ENCODE data around the gene SCAF8.

SCAF8 gene

GRCh38 chr6:154829970-154830369 is 96.8 kb downstream of the SCAF8 start:
- no peak overlapping the region for H3K4me3 ChIP-seq (replicated peaks; ENCODE audit: low read depth, low read length)
- TF ChIP-seq CTCF (IDR thresholded peaks at IDR 0.05; ENCODE audit: low read depth, low read length, missing control alignments) = no peak
- no peak for DNase-seq (ENCODE audit: extremely low read depth, low read depth)

GRCh38 chr6:154830771-154831170 is 97.6 kb downstream of the SCAF8 start:
- no peak overlapping the region for H3K4me3 ChIP-seq (replicated peaks; ENCODE audit: low read depth, low read length)
- no peak for DNase-seq (ENCODE audit: extremely low read depth, low read depth)
- no peak for TF ChIP-seq CTCF (IDR thresholded peaks at IDR 0.05; ENCODE audit: low read depth, low read length, missing control alignments)

DNA sequence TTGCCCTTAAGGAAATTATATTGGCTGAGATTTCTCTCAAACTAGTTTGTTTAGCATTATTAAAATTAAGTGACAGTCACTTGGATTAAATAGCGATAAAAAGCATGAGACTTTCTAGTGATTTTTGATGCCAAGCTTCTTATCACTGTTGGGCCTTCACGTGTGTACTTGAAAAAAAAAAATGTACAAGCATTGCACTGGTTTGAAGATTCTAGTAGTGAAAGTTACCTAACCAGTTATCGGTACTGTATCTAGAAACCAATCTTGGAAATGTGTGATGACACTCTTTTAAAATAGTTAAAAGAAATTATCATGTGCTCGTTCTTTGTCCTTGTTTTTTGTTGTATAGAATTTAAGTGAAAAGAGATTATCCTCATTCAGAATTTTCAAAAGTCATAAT is 102.1 kb downstream of the SCAF8 start:
- TF ChIP-seq CTCF (IDR thresholded peaks at IDR 0.05; ENCODE audit: low read depth, low read length, missing control alignments) = no peak
- no peak for DNase-seq (ENCODE audit: extremely low read depth, low read depth)
- no peak overlapping the region for H3K4me3 ChIP-seq (replicated peaks; ENCODE audit: low read depth, low read length)

DNA sequence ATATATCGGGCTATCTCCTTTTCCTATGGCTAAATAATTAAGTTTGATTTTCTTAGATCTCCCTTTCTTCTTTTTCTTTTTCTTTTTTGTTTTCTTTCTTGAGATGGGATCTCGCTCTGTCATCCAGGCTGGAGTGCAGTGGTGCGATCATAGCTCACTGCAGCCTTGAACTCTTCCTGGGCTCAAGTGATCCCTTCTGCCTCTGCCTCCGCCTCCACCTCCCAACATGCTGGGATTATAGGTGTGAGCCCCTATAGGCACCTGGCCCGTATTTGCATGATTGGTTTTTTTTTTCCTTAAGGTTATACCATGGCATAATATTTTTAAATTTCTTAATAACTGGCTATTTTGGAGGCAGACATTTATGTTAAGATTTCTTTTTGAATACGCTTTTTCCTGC is 106.3 kb downstream of the SCAF8 start:
- DNase-seq (ENCODE audit: extremely low read depth, low read depth) = no peak
- no peak overlapping the region for H3K4me3 ChIP-seq (replicated peaks; ENCODE audit: low read depth, low read length)
- TF ChIP-seq CTCF (IDR thresholded peaks at IDR 0.05; ENCODE audit: low read depth, low read length, missing control alignments) = no peak

DNA sequence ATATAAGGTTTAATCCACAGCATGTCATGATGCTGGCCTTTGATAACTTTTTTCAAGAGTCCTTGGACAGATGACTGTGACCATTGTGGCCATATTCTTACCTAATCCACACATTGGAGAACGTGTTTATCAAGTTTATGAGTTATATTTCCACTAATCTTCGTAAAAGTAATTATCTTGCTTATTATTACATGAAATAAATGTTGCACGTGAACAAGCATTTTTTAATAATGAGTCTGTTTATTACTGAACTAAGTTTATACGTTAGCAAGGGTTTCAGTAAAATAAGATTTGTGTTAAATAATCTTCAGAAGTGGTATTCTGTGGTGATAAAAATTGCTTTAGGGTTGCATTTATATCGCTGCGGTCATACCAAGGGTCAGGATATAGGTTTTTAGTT is 107.1 kb downstream of the SCAF8 start:
- no peak for TF ChIP-seq CTCF (IDR thresholded peaks at IDR 0.05; ENCODE audit: low read depth, low read length, missing control alignments)
- no peak for DNase-seq (ENCODE audit: extremely low read depth, low read depth)
- no peak overlapping the region for H3K4me3 ChIP-seq (replicated peaks; ENCODE audit: low read depth, low read length)

DNA sequence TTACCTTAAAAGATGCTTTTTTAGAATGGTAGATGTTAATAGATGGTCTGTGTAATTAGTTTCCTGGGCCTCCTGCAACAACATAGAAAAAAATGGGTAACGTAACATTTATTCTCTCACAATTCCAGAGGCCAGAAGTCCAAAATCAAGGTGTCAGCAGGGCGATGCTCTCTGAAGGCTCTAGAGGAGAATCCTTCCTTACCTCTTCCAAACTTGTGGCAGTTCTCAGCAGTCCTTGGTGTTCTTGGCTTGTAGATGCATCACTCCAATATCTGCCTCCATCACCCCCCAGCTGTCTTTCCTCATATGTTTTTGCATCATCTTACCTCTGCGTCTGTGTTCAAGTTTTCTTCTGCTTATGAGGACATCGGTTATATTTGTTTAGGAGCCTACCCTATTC is 107.9 kb downstream of the SCAF8 start:
- no peak for TF ChIP-seq CTCF (IDR thresholded peaks at IDR 0.05; ENCODE audit: low read depth, low read length, missing control alignments)
- no peak for DNase-seq (ENCODE audit: extremely low read depth, low read depth)
- H3K4me3 ChIP-seq (replicated peaks; ENCODE audit: low read depth, low read length) = no peak overlapping the region

- DNase-seq (ENCODE audit: extremely low read depth, low read depth) = no peak
These were observed 109.6 kb downstream of the SCAF8 start for GRCh38 chr6:154842833-154843232.

More at GRCh38 chr6:154842833-154843232, 109.6 kb downstream of the SCAF8 start:
- no peak for TF ChIP-seq CTCF (IDR thresholded peaks at IDR 0.05; ENCODE audit: low read depth, low read length, missing control alignments)
- H3K4me3 ChIP-seq (replicated peaks; ENCODE audit: low read depth, low read length) = no peak overlapping the region
